H9 (cell line): ENCODE measurements around the gene UBA1. TPM values are rescaled to one million over a fixed set of nuclear protein-coding genes. Genes with fewer than 3 reads are reported as not detected.

Experiments
- DNase-seq: peaks from one replicate; pipeline ENCODE4 v3.0.0-alpha.2; 2017
- H2AFZ ChIP-seq: one replicate; pipeline ENCODE4 v1.6.1; 2013; ENCODE audit warnings: mild to moderate bottlenecking, low read length, control low read depth, moderate library complexity
- H2AK5ac ChIP-seq: 2 replicates; pipeline ENCODE4 v1.6.1; 2013; ENCODE audit warnings: low read length, control low read depth, mixed read lengths; ENCODE audit not compliant: insufficient read length
- H2BK120ac ChIP-seq: one replicate; pipeline ENCODE4 v1.6.1; 2013; ENCODE audit warnings: low read depth, mild to moderate bottlenecking, low read length, control low read depth, inconsistent platforms; ENCODE audit not compliant: poor library complexity, severe bottlenecking
- H2BK12ac ChIP-seq: 2 replicates; pipeline ENCODE4 v1.6.1; 2013; ENCODE audit warnings: low read length, control low read depth, mixed read lengths, low read depth; ENCODE audit not compliant: insufficient read length
- H2BK15ac ChIP-seq: 2 replicates; pipeline ENCODE4 v1.6.1; 2013; ENCODE audit warnings: low read depth, low read length, control low read depth
- H2BK20ac ChIP-seq: one replicate; pipeline ENCODE4 v1.6.1; 2013; ENCODE audit warnings: low read depth, mild to moderate bottlenecking, low read length, control low read depth, inconsistent platforms; ENCODE audit not compliant: poor library complexity, severe bottlenecking
- H2BK5ac ChIP-seq: 2 replicates; pipeline ENCODE4 v1.6.1; 2013; ENCODE audit warnings: low read length, control low read depth, mixed read lengths; ENCODE audit not compliant: insufficient read length
- H3K14ac ChIP-seq: 2 replicates; pipeline ENCODE4 v1.6.1; 2013; ENCODE audit warnings: low read length, control low read depth; ENCODE audit not compliant: insufficient read depth
- H3K18ac ChIP-seq: 2 replicates; pipeline ENCODE4 v1.6.1; 2013; ENCODE audit warnings: low read depth, mild to moderate bottlenecking, mixed read lengths, low read length, control low read depth; ENCODE audit not compliant: insufficient read length
- H3K23ac ChIP-seq: 2 replicates; pipeline ENCODE4 v1.6.1; 2013; ENCODE audit warnings: low read length, control low read depth, mixed read lengths, low read depth; ENCODE audit not compliant: insufficient read length
- H3K23me2 ChIP-seq: 2 replicates; pipeline ENCODE4 v1.6.1; 2013; ENCODE audit warnings: low read depth, mild to moderate bottlenecking, mixed read lengths, low read length, control low read depth; ENCODE audit not compliant: insufficient read length, poor library complexity, severe bottlenecking
- H3K27ac ChIP-seq: 2 replicates; pipeline ENCODE4 v1.5.1; 2013; ENCODE audit warnings: low read length, control low read depth, mixed read lengths, low read depth; ENCODE audit not compliant: insufficient read length
- H3K27me3 ChIP-seq: 2 replicates; pipeline ENCODE4 v1.6.1; 2013; ENCODE audit warnings: low read length, control low read depth, inconsistent platforms; ENCODE audit not compliant: insufficient read depth
- H3K4ac ChIP-seq: 2 replicates; pipeline ENCODE4 v1.6.1; 2013; ENCODE audit warnings: low read depth, mild to moderate bottlenecking, control low read depth, inconsistent platforms, low read length, moderate library complexity
- H3K4me1 ChIP-seq: 2 replicates; pipeline ENCODE4 v1.6.1; 2013; ENCODE audit warnings: low read length, control low read depth, inconsistent platforms; ENCODE audit not compliant: insufficient read depth
- H3K4me2 ChIP-seq: 2 replicates; pipeline ENCODE4 v1.6.1; 2013; ENCODE audit warnings: low read length, control low read depth, mixed read lengths; ENCODE audit not compliant: insufficient read length, insufficient read depth
- H3K56ac ChIP-seq: 2 replicates; pipeline ENCODE4 v1.6.1; 2013; ENCODE audit warnings: low read depth, mild to moderate bottlenecking, mixed read lengths, low read length, control low read depth; ENCODE audit not compliant: insufficient read length
- H3K79me1 ChIP-seq: 2 replicates; pipeline ENCODE4 v1.6.1; 2013; ENCODE audit warnings: low read depth, mild to moderate bottlenecking, moderate library complexity, low read length, control low read depth, inconsistent platforms; ENCODE audit not compliant: insufficient read depth, poor library complexity, severe bottlenecking
- H3K79me2 ChIP-seq: 2 replicates; pipeline ENCODE4 v1.6.1; 2013; ENCODE audit warnings: low read length, control low read depth, inconsistent platforms; ENCODE audit not compliant: insufficient read depth
- H3K9ac ChIP-seq: 2 replicates; pipeline ENCODE4 v1.6.1; 2013; ENCODE audit warnings: low read length, control low read depth, mixed read lengths; ENCODE audit not compliant: insufficient read length; ENCODE audit errors: extremely low read depth
- H3K9me3 ChIP-seq: one replicate; pipeline ENCODE4 v1.6.1; 2013; ENCODE audit warnings: low read depth, low read length, inconsistent platforms; ENCODE audit not compliant: control insufficient read depth
- H3T11ph ChIP-seq: one replicate; pipeline ENCODE4 v1.6.1; 2013; ENCODE audit warnings: mild to moderate bottlenecking, low read length, control low read depth, inconsistent platforms
- H4K20me1 ChIP-seq: one replicate; pipeline ENCODE4 v1.6.1; 2013; ENCODE audit not compliant: control insufficient read depth, insufficient read length, insufficient read depth
- H4K5ac ChIP-seq: 2 replicates; pipeline ENCODE4 v1.6.1; 2013; ENCODE audit warnings: low read depth, mild to moderate bottlenecking, mixed read lengths, low read length, control low read depth; ENCODE audit not compliant: insufficient read length
- H4K8ac ChIP-seq: replicated peaks from 2 replicates; pipeline ENCODE4 v1.6.1; 2013; ENCODE audit warnings: low read length, control low read depth, mixed read lengths, low read depth; ENCODE audit not compliant: insufficient read length
- H4K91ac ChIP-seq: 2 replicates; pipeline ENCODE4 v1.6.1; 2013; ENCODE audit warnings: low read depth, mild to moderate bottlenecking, moderate library complexity, mixed read lengths, low read length, control low read depth; ENCODE audit not compliant: insufficient read length
- H3K27ac Mint-ChIP-seq, 3 experiments: 2 replicates in 2 of 3; 3 replicates in 1 of 3; pipeline ENCODE4 v1.8.0; 2020 to 2021; ENCODE audit warnings: mixed read lengths in 3 of 3, mild to moderate bottlenecking in 1 of 3, moderate library complexity in 1 of 3
- H3K27me3 Mint-ChIP-seq: 2 replicates; pipeline ENCODE4 v1.8.0; 2021; ENCODE audit warnings: low read depth, mild to moderate bottlenecking, moderate library complexity, mixed read lengths
- H3K36me3 Mint-ChIP-seq, 3 experiments: 2 replicates in 2 of 3; 3 replicates in 1 of 3; pipeline ENCODE4 v1.8.0; 2020 to 2021; ENCODE audit warnings: low read depth in 3 of 3, mixed read lengths in 3 of 3; ENCODE audit not compliant: insufficient read depth in 1 of 3
- H3K4me1 Mint-ChIP-seq, 2 experiments: 2 replicates each; pipeline ENCODE4 v1.8.0; 2020; ENCODE audit warnings: mixed read lengths in 2 of 2
- H3K4me3 Mint-ChIP-seq, 2 experiments: 2 replicates in 1 of 2; 3 replicates in 1 of 2; pipeline ENCODE4 v1.8.0; 2020 to 2021; ENCODE audit warnings: mild to moderate bottlenecking in 2 of 2, mixed read lengths in 2 of 2, moderate library complexity in 1 of 2
- H3K9me3 Mint-ChIP-seq, 2 experiments: 2 replicates in 1 of 2; 3 replicates in 1 of 2; pipeline ENCODE4 v1.8.0; 2020; ENCODE audit warnings: mild to moderate bottlenecking in 2 of 2, mixed read lengths in 2 of 2, moderate library complexity in 1 of 2
- CTCF ChIP-seq: fragments of 200-600 bp; sonication (generic); conservative IDR thresholded peaks from 3 replicates; pipeline ENCODE4 v1.8.0; 2021; ENCODE audit warnings: antibody characterized with exemption, mild to moderate bottlenecking
- WGBS: extraction: QIAGEN DNeasy Blood & Tissue Kit; methylation state at CpG from one replicate; pipeline ENCODE4 v1.1.7; 2013; ENCODE audit warnings: missing lambda C conversion rate, low lambda C conversion rate, mixed read lengths; ENCODE audit not compliant: insufficient read length; ENCODE audit errors: extremely low coverage; 5-methylcytosine and 5-hydroxymethylcytosine counted together
- total RNA-seq: library from RNA; stranded (reverse); gene quantifications from 2 replicates; pipeline ENCODE4 v1.2.1, GENCODE V29; 2021

UBA1 gene
- total RNA-seq, 1 experiment from 2014 or later: 427 TPM

DNA sequence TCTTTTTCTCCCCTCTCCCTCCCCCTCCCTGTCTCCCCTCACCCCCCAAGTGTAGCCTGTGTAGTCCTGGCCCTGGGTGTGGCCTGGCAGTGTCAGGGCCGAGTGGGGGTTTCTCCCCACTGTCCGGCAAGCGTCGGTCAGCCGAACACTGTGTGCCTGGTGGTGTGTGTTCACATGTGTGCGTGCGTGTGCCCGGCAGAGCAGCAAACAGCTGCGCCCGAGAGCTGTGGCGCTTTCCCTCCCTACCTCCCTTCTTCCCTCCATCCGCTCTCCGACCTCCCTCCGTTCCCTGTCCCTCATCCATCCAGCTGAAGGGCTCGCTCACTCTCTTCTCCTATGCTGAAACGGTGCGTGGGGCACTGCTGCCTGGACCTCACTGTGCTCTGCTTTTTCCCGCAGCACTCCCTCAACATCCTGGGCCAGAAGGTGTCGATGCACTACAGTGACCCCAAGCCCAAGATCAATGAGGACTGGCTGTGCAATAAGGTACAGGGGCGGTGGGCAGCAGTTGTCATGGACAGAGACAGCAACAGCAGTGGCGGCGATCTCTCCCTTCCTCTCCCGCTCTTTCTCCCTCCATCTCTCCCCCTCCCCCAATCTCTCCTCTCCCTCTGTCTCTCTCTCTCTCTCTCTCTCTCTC, 17.4 kb upstream of the UBA1 start:
- H3K9ac ChIP-seq: no peak overlapping the region
- peaks cover 64 to 85% of the 10 kb centered on the region in 2 experiments for H3K9me3 Mint-ChIP-seq
- no peaks in the 10 kb centered on the region for H3K23me2 ChIP-seq
- no peak overlapping the region for H2BK12ac ChIP-seq
- H2AK5ac ChIP-seq: no peak overlapping the region
- H3K23ac ChIP-seq: no peak overlapping the region
- H3T11ph ChIP-seq: no peak overlapping the region
- H4K20me1 ChIP-seq: no peaks in the 10 kb centered on the region
- no peak overlapping the region for H3K4me3 Mint-ChIP-seq
- no peak for DNase-seq
- no peak overlapping the region for H2BK120ac ChIP-seq
- H3K18ac ChIP-seq: no peak overlapping the region
- no peak overlapping the region for H3K27ac ChIP-seq
- H3K27me3 ChIP-seq: no peaks in the 10 kb centered on the region; the same call in 1 of the 2 replicates
- H3K4me1 ChIP-seq: no peaks in the 10 kb centered on the region
- no peak for TF ChIP-seq CTCF
- H4K5ac ChIP-seq: no peak overlapping the region
- H3K27ac Mint-ChIP-seq: no peak overlapping the region; a peak in 1 of 7 replicates
- H4K8ac ChIP-seq: no peak overlapping the region
- H3K36me3 Mint-ChIP-seq: peaks cover 46 to 82% (median 81%) of the 10 kb centered on the region in 3 experiments
- no peak overlapping the region for H2AFZ ChIP-seq
- H3K9me3 ChIP-seq: no peaks in the 10 kb centered on the region
- no peaks in the 10 kb centered on the region; the same call in 1 of the 2 replicates for H3K27me3 Mint-ChIP-seq
- no peak overlapping the region for H3K56ac ChIP-seq
- no peaks in the 10 kb centered on the region for H3K79me2 ChIP-seq
- no peak overlapping the region for H4K91ac ChIP-seq
- H3K4me1 Mint-ChIP-seq: no peaks in the 10 kb centered on the region
- H2BK20ac ChIP-seq: no peak overlapping the region
- H3K14ac ChIP-seq: no peak overlapping the region
- no peak overlapping the region for H2BK15ac ChIP-seq
- no CpG with 5 or more reads among the region's 23 CpGs for WGBS
- no peaks in the 10 kb centered on the region for H3K79me1 ChIP-seq
- no peak overlapping the region for H2BK5ac ChIP-seq
- H3K4ac ChIP-seq: no peak overlapping the region
- peak overlapping the region; percentile 22 for H3K4me2 ChIP-seq
